ENCODE measurements around the gene FANCD2.
A peak's percentile ranks its signal among the peaks of the same experiment; 100 is the strongest.

FANCD2 gene

GRCh38 chr3:10026084-10026890 lies at the start of gene FANCD2 (continued):
- TF ChIP-seq ZNF510 (tag by site-specific recombination; IDR thresholded peaks at IDR 0.05; ENCODE audit: insufficient replicate concordance) (no peak), ZNF549 (tag by site-specific recombination; IDR thresholded peaks at IDR 0.05) (no peak), PRDM10 (tag by site-specific recombination; IDR thresholded peaks at IDR 0.05) (peak; percentile 95), SP2 (tag by site-specific recombination; IDR thresholded peaks at IDR 0.05) (peak; percentile 84), ZFP37 (tag by site-specific recombination; IDR thresholded peaks at IDR 0.05) (peak; percentile 86), ZNF610 (tag by site-specific recombination; IDR thresholded peaks at IDR 0.05; ENCODE audit: borderline replicate concordance) (peak; percentile 35; the same call in 1 of the 2 replicates), ZNF112 (tag by site-specific recombination; IDR thresholded peaks at IDR 0.05) (no peak), ZNF354C (tag by site-specific recombination; IDR thresholded peaks at IDR 0.05; ENCODE audit: borderline replicate concordance, low read depth) (no peak), SP7 (tag by site-specific recombination; IDR thresholded peaks at IDR 0.05) (peak; percentile 83), ZSCAN23 (tag by site-specific recombination; IDR thresholded peaks at IDR 0.05) (peak; percentile 78), CTCF (tag by site-specific recombination; IDR thresholded peaks at IDR 0.05) (peak; percentile 60), ZBTB8A (tag by site-specific recombination; IDR thresholded peaks at IDR 0.05) (peak; percentile 94), ZNF76 (tag by site-specific recombination; IDR thresholded peaks at IDR 0.05; ENCODE audit: borderline replicate concordance, low read depth) (peak; percentile 92), ZEB2 (tag by site-specific recombination; IDR thresholded peaks at IDR 0.05) (peak; percentile 89), FEZF1 (tag by site-specific recombination; IDR thresholded peaks at IDR 0.05) (no peak), GLI4 (tag by site-specific recombination; IDR thresholded peaks at IDR 0.05) (no peak), ZFP69B (tag by site-specific recombination; IDR thresholded peaks at IDR 0.05) (peak; percentile 69), ZNF843 (tag by site-specific recombination; IDR thresholded peaks at IDR 0.05) (peak; percentile 41; the same call in 1 of the 2 replicates), ZNF639 (tag by site-specific recombination; IDR thresholded peaks at IDR 0.05) (peak; percentile 96), ZNF37A (tag by site-specific recombination; IDR thresholded peaks at IDR 0.05) (no peak), ZNF394 (tag by site-specific recombination; IDR thresholded peaks at IDR 0.05; ENCODE audit: borderline replicate concordance) (peak; percentile 54), YY2 (tag by site-specific recombination; IDR thresholded peaks at IDR 0.05) (peak; percentile 83), KLF7 (tag by site-specific recombination; IDR thresholded peaks at IDR 0.05; ENCODE audit: borderline replicate concordance) (peak; percentile 85)
- TF ChIP-seq, protein P1, sequence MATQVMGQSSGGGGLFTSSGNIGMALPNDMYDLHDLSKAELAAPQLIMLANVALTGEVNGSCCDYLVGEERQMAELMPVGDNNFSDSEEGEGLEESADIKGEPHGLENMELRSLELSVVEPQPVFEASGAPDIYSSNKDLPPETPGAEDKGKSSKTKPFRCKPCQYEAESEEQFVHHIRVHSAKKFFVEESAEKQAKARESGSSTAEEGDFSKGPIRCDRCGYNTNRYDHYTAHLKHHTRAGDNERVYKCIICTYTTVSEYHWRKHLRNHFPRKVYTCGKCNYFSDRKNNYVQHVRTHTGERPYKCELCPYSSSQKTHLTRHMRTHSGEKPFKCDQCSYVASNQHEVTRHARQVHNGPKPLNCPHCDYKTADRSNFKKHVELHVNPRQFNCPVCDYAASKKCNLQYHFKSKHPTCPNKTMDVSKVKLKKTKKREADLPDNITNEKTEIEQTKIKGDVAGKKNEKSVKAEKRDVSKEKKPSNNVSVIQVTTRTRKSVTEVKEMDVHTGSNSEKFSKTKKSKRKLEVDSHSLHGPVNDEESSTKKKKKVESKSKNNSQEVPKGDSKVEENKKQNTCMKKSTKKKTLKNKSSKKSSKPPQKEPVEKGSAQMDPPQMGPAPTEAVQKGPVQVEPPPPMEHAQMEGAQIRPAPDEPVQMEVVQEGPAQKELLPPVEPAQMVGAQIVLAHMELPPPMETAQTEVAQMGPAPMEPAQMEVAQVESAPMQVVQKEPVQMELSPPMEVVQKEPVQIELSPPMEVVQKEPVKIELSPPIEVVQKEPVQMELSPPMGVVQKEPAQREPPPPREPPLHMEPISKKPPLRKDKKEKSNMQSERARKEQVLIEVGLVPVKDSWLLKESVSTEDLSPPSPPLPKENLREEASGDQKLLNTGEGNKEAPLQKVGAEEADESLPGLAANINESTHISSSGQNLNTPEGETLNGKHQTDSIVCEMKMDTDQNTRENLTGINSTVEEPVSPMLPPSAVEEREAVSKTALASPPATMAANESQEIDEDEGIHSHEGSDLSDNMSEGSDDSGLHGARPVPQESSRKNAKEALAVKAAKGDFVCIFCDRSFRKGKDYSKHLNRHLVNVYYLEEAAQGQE (tag by site-specific recombination; IDR thresholded peaks at IDR 0.05): peak; percentile 85
- TF ChIP-seq, protein P2, sequence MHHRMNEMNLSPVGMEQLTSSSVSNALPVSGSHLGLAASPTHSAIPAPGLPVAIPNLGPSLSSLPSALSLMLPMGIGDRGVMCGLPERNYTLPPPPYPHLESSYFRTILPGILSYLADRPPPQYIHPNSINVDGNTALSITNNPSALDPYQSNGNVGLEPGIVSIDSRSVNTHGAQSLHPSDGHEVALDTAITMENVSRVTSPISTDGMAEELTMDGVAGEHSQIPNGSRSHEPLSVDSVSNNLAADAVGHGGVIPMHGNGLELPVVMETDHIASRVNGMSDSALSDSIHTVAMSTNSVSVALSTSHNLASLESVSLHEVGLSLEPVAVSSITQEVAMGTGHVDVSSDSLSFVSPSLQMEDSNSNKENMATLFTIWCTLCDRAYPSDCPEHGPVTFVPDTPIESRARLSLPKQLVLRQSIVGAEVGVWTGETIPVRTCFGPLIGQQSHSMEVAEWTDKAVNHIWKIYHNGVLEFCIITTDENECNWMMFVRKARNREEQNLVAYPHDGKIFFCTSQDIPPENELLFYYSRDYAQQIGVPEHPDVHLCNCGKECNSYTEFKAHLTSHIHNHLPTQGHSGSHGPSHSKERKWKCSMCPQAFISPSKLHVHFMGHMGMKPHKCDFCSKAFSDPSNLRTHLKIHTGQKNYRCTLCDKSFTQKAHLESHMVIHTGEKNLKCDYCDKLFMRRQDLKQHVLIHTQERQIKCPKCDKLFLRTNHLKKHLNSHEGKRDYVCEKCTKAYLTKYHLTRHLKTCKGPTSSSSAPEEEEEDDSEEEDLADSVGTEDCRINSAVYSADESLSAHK (tag by site-specific recombination; IDR thresholded peaks at IDR 0.05): peak; percentile 55; the same call in 1 of the 2 replicates
- TF ChIP-seq, protein P3, sequence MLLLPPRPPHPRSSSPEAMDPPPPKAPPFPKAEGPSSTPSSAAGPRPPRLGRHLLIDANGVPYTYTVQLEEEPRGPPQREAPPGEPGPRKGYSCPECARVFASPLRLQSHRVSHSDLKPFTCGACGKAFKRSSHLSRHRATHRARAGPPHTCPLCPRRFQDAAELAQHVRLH (tag by site-specific recombination; IDR thresholded peaks at IDR 0.05): peak; percentile 86
